ENCODE results near the gene TNFRSF14. TPM values are rescaled to one million over a fixed set of nuclear protein-coding genes. Genes with fewer than 3 reads are reported as not detected.

Gene TNFRSF14
- total and polyA plus RNA-seq, 9 of the 15 experiments (the other 6 are each of a cell fraction or from before 2014, with no cell fraction given) = 0.11 to 2.3 (median 0.68) TPM; not detected in 2

DNA sequence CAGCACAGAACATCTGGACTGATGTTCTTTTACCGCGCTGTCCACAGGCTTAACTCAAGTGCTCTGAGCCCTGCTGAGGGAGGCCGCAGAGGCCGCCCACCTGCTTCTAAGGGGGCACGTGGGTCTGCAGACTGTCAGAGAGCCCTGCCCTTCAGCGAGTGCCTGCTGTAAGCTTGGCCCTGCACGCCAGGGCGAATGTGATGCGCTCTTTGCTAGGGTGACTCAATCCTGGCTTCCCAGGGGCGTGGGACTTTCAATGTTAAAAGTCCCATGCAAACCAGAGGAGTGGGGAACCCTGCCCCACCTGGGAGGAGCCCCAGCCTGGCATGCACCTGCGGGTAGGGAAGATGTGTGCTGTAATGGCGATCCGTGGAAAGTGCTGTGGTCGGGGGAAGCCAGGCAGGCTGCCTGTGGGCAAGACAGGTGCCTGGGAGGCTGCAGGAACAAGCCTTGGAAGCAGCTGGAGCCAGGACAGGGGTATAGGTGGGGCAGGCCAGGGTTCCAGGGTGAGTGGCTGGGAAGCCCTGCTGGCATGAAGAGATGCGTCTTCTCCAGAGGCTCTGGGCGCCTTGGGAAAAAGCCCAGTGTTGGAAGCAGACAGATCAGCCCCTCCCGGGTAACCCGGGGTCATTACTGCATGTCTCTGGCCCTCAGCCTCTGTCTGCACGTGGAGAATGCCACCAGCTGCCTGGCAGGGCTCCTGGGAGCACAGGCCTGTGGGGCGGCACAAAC, 29.2 kb upstream of the TNFRSF14 start (continued):
- TF ChIP-seq, protein P1, sequence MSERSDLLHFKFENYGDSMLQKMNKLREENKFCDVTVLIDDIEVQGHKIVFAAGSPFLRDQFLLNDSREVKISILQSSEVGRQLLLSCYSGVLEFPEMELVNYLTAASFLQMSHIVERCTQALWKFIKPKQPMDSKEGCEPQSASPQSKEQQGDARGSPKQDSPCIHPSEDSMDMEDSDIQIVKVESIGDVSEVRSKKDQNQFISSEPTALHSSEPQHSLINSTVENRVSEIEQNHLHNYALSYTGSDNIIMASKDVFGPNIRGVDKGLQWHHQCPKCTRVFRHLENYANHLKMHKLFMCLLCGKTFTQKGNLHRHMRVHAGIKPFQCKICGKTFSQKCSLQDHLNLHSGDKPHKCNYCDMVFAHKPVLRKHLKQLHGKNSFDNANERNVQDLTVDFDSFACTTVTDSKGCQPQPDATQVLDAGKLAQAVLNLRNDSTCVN (CRISPR knock-in tag; IDR thresholded peaks at IDR 0.05) = no peak
- TF ChIP-seq, protein P2, sequence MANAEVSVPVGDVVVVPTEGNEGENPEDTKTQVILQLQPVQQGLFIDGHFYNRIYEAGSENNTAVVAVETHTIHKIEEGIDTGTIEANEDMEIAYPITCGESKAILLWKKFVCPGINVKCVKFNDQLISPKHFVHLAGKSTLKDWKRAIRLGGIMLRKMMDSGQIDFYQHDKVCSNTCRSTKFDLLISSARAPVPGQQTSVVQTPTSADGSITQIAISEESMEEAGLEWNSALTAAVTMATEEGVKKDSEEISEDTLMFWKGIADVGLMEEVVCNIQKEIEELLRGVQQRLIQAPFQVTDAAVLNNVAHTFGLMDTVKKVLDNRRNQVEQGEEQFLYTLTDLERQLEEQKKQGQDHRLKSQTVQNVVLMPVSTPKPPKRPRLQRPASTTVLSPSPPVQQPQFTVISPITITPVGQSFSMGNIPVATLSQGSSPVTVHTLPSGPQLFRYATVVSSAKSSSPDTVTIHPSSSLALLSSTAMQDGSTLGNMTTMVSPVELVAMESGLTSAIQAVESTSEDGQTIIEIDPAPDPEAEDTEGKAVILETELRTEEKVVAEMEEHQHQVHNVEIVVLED (CRISPR knock-in tag; IDR thresholded peaks at IDR 0.05) = no peak
- no peak for TF ChIP-seq ZNF507 (tag; conservative IDR thresholded peaks at IDR 0.05)
- no peak for TF ChIP-seq NUFIP1 (IDR thresholded peaks at IDR 0.05; ENCODE audit: partially characterized antibody)
- TF ChIP-seq, protein P3, sequence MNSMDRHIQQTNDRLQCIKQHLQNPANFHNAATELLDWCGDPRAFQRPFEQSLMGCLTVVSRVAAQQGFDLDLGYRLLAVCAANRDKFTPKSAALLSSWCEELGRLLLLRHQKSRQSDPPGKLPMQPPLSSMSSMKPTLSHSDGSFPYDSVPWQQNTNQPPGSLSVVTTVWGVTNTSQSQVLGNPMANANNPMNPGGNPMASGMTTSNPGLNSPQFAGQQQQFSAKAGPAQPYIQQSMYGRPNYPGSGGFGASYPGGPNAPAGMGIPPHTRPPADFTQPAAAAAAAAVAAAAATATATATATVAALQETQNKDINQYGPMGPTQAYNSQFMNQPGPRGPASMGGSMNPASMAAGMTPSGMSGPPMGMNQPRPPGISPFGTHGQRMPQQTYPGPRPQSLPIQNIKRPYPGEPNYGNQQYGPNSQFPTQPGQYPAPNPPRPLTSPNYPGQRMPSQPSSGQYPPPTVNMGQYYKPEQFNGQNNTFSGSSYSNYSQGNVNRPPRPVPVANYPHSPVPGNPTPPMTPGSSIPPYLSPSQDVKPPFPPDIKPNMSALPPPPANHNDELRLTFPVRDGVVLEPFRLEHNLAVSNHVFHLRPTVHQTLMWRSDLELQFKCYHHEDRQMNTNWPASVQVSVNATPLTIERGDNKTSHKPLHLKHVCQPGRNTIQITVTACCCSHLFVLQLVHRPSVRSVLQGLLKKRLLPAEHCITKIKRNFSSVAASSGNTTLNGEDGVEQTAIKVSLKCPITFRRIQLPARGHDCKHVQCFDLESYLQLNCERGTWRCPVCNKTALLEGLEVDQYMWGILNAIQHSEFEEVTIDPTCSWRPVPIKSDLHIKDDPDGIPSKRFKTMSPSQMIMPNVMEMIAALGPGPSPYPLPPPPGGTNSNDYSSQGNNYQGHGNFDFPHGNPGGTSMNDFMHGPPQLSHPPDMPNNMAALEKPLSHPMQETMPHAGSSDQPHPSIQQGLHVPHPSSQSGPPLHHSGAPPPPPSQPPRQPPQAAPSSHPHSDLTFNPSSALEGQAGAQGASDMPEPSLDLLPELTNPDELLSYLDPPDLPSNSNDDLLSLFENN (IDR thresholded peaks at IDR 0.05; ENCODE audit: low read depth in 2 of 2, low read length in 2 of 2) = no peak
- no peak for TF ChIP-seq ZNF561 (CRISPR knock-in tag; conservative IDR thresholded peaks at IDR 0.05)
- no peak for TF ChIP-seq ZNF212 (CRISPR knock-in tag; IDR thresholded peaks at IDR 0.05)
- TF ChIP-seq CEBPG (CRISPR knock-in tag; IDR thresholded peaks at IDR 0.05) = 0 out of 2 replicates have a peak, but pooled peaks have one; percentile 24
- no peak for TF ChIP-seq CEBPG (tag; conservative IDR thresholded peaks at IDR 0.05 in 1 of 2, IDR thresholded peaks at IDR 0.05 in 1 of 2)
- TF ChIP-seq, protein P4, sequence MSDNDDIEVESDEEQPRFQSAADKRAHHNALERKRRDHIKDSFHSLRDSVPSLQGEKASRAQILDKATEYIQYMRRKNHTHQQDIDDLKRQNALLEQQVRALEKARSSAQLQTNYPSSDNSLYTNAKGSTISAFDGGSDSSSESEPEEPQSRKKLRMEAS (CRISPR knock-in tag; IDR thresholded peaks at IDR 0.05) = peak; percentile 56; the same call in 1 of the 2 replicates
- TF ChIP-seq, protein P5, sequence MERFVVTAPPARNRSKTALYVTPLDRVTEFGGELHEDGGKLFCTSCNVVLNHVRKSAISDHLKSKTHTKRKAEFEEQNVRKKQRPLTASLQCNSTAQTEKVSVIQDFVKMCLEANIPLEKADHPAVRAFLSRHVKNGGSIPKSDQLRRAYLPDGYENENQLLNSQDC (CRISPR knock-in tag; IDR thresholded peaks at IDR 0.05) = no peak
- TF ChIP-seq, protein P6, sequence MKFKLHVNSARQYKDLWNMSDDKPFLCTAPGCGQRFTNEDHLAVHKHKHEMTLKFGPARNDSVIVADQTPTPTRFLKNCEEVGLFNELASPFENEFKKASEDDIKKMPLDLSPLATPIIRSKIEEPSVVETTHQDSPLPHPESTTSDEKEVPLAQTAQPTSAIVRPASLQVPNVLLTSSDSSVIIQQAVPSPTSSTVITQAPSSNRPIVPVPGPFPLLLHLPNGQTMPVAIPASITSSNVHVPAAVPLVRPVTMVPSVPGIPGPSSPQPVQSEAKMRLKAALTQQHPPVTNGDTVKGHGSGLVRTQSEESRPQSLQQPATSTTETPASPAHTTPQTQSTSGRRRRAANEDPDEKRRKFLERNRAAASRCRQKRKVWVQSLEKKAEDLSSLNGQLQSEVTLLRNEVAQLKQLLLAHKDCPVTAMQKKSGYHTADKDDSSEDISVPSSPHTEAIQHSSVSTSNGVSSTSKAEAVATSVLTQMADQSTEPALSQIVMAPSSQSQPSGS (CRISPR knock-in tag; IDR thresholded peaks at IDR 0.05) = no peak
- no peak for TF ChIP-seq ZNF23 (CRISPR knock-in tag; IDR thresholded peaks at IDR 0.05)
- no peak for TF ChIP-seq ZNF217 (CRISPR knock-in tag; IDR thresholded peaks at IDR 0.05)
- no peak for TF ChIP-seq SIN3A (IDR thresholded peaks at IDR 0.05; ENCODE audit: borderline replicate concordance in 2 of 2, control insufficient read depth in 1 of 2, low read depth in 2 of 2, low read length in 2 of 2)
- TF ChIP-seq ZBTB17 (CRISPR knock-in tag; IDR thresholded peaks at IDR 0.05) = no peak
- no peak for TF ChIP-seq LCOR (CRISPR knock-in tag; IDR thresholded peaks at IDR 0.05)
- no peak for TF ChIP-seq RFX1 (IDR thresholded peaks at IDR 0.05)
- no peak for TF ChIP-seq ARNT (IDR thresholded peaks at IDR 0.05)
- TF ChIP-seq POLR2H (tag; IDR thresholded peaks at IDR 0.05; ENCODE audit: low read depth) = no peak
